DOHH2 (cell line): ENCODE results near the gene FRZB.

Source experiments
- CTCF ChIP-seq: fragments of 200-600 bp; sonication (generic); IDR thresholded peaks from one replicate; pipeline ENCODE4 v1.5.1; 2014; ENCODE audit warnings: antibody characterized with exemption, mild to moderate bottlenecking, low read depth, low read length; ENCODE audit not compliant: poor library complexity, severe bottlenecking
- EZH2phosphoT487 ChIP-seq: fragments of 200-600 bp; sonication (generic); IDR thresholded peaks from 2 replicates; pipeline ENCODE4 v1.6.1; 2017; ENCODE audit warnings: borderline replicate concordance, mild to moderate bottlenecking, antibody characterized with exemption, low read length, moderate library complexity, mixed read lengths

DNA sequence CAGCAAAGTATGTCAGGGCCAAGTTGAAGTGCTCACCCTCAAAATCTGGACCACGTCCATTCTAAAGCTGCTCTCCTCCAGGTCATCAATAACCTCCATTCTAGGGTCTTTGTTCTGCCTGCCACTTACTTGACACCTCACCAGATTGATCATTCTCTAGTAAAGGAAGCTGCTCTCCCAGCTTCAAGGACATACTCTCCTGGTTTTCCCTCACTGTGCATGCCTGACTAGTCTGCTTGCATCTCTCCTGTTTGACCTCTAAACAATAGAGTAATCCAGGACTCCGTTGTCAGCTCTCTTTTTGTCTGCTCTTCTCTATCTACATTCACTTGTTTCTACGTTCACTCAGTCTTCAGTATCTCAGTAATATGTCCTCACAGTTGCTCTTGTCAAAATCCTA is 59.1 kb downstream of the FRZB start:
- TF ChIP-seq CTCF: no peak
- no peak for TF ChIP-seq EZH2phosphoT487
